ENCODE data around the gene TMEM222. TPM values are rescaled to one million over a fixed set of nuclear protein-coding genes. Genes with fewer than 3 reads are reported as not detected.

The TMEM222 gene
- total RNA-seq, 1 experiment from 2014 or later: 57.4 TPM

DNA sequence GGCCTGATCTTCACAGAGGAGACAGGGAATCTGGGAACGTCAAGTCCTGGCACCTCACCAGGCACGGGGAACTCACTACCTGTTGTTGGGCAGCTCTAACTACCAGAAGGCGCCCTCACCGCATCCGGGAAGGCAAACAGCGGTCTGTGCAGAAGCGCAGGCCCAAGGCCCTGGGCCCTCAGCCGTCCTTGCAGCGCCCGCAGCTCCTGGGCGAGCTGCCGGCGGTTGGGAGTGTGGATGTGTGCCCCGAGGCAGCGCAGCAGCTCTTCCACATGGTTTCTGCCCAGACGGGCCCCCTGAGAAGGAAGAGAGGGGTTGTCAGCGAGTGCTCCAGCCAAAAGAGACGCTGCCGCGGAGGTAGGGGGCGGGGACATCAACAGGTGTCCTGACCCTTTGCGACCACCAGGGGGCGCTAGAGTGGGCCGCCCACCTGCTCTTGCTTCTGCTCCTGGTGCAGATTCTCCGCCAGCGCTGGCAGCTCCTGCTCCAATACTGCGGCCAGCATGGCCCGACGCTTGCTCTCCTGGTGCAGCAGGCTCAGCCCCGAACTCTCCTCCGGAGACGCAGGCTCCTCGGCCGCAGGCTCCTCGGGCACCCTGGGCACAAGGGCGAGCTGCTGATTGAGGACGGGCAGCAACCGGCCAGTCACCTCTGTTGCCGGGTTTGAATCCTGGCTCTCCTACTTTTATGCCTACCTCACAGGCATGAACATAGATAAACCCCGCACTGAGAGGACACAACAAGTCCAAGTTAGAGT lies 35.5 kb downstream of the TMEM222 start:
- Histone ChIP-seq H3K27ac (ENCODE audit: low read length) (no peak overlapping the region), H2AFZ (ENCODE audit: low read length) (no peak overlapping the region), H3K36me3 (ENCODE audit: low read depth, low read length) (peaks cover 12% of the 10 kb centered on the region), H3K79me2 (ENCODE audit: low read length) (no peaks in the 10 kb centered on the region), H3K27me3 (ENCODE audit: low read length) (no peaks in the 10 kb centered on the region), H3K4me3 (ENCODE audit: low read length) (no peak overlapping the region), H3K4me1 (ENCODE audit: insufficient read depth, low read length) (no peaks in the 10 kb centered on the region), H3K4me2 (ENCODE audit: low read length) (no peak overlapping the region), H3K9me3 (ENCODE audit: low read length) (no peaks in the 10 kb centered on the region), H3K9me2 (replicated peaks; ENCODE audit: low read length) (no peaks in the 10 kb centered on the region), H3F3A (ENCODE audit: low read length, unreplicated experiment) (no peaks in the 10 kb centered on the region), H4K20me1 (ENCODE audit: low read length) (no peaks in the 10 kb centered on the region), H3K9ac (ENCODE audit: low read length) (no peak overlapping the region)
- TF ChIP-seq, protein P1, sequence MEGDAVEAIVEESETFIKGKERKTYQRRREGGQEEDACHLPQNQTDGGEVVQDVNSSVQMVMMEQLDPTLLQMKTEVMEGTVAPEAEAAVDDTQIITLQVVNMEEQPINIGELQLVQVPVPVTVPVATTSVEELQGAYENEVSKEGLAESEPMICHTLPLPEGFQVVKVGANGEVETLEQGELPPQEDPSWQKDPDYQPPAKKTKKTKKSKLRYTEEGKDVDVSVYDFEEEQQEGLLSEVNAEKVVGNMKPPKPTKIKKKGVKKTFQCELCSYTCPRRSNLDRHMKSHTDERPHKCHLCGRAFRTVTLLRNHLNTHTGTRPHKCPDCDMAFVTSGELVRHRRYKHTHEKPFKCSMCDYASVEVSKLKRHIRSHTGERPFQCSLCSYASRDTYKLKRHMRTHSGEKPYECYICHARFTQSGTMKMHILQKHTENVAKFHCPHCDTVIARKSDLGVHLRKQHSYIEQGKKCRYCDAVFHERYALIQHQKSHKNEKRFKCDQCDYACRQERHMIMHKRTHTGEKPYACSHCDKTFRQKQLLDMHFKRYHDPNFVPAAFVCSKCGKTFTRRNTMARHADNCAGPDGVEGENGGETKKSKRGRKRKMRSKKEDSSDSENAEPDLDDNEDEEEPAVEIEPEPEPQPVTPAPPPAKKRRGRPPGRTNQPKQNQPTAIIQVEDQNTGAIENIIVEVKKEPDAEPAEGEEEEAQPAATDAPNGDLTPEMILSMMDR (conservative IDR thresholded peaks at IDR 0.05; ENCODE audit: low read depth, low read length): peak; percentile 88
- no peak for TF ChIP-seq EZH2 (IDR thresholded peaks at IDR 0.05; ENCODE audit: low read length, unreplicated experiment)
- BruUV-seq (replicated peaks): TSS peak; percentile 10
- ChIA-PET POLR2A (ENCODE audit: unreplicated experiment) (no interaction called here), CTCF (interaction anchor here (0.6 to 1.5 kb wide), 2 partner anchors 9 to 314 kb away, joined by 4 to 5 read pairs; partner anchors contain the start of gene MAP3K6)
- peak; percentile 75 for ATAC-seq
- peak; percentile 44 for DNase-seq
- intact Hi-C loops (cut with micrococcal nuclease): no loop called here

DNA sequence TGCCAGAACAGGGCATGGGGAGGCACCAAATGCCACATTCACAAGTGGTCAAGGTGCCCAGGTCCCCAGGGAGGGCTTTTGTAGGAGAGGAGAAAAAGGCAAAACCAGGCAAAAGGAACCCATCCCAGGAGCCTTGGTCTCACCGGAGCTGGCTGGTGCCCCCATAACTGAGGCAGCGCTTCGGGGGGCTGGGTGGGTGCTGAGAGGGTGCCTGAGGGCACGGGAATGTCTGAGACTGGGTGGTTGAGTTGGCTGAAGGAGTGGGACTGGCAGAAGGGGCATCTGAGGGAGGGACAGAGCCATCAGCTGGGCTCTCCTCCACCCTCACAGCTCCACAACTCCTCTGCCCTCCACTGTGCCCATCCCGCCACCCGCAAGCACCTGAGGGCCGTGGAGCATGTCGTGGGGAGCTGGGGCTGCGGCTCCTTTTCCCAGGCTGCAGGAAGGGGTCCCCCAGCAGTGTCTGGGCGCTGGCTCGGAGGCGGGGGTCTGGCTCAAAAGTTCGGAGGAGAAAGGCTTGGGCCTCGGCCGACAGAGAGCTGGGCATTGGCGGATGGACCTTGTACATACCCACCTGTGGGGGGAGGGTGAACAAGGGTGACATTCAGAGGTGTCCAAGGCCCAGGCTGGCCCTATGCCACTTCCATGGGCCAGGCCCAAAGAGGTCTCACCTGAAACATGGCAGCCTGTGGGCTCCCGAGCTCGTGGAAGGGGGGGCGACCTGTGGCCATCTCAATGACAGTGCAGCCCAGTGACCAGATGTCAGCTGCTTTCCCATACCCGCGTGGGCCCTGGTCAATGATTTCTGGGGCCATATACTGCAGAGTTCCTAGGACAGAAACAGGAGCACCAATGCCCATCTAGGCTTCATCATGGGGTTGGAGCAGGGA lies 36.3 kb downstream of the TMEM222 start:
- Histone ChIP-seq H3K4me1 (ENCODE audit: insufficient read depth, low read length) (no peaks in the 10 kb centered on the region), H3K79me2 (ENCODE audit: low read length) (no peaks in the 10 kb centered on the region), H3K4me2 (ENCODE audit: low read length) (no peak overlapping the region), H3K4me3 (ENCODE audit: low read length) (no peak overlapping the region), H4K20me1 (ENCODE audit: low read length) (no peaks in the 10 kb centered on the region), H3K27ac (ENCODE audit: low read length) (no peak overlapping the region), H3K9me3 (ENCODE audit: low read length) (no peaks in the 10 kb centered on the region), H3K9me2 (replicated peaks; ENCODE audit: low read length) (no peaks in the 10 kb centered on the region), H3F3A (ENCODE audit: low read length, unreplicated experiment) (no peaks in the 10 kb centered on the region), H2AFZ (ENCODE audit: low read length) (no peak overlapping the region), H3K9ac (ENCODE audit: low read length) (no peak overlapping the region), H3K27me3 (ENCODE audit: low read length) (no peaks in the 10 kb centered on the region), H3K36me3 (ENCODE audit: low read depth, low read length) (peaks cover 12% of the 10 kb centered on the region)
- ATAC-seq: no peak
- ChIA-PET POLR2A (ENCODE audit: unreplicated experiment) (no interaction called here), CTCF (interaction anchor here (0.6 to 1.5 kb wide), 2 partner anchors 8 to 315 kb away, joined by 4 to 5 read pairs; partner anchors contain the start of gene MAP3K6)
- TF ChIP-seq EZH2 (IDR thresholded peaks at IDR 0.05; ENCODE audit: low read length, unreplicated experiment): no peak
- TF ChIP-seq, protein P1 (conservative IDR thresholded peaks at IDR 0.05; ENCODE audit: low read depth, low read length): no peak
- no peak for TF ChIP-seq EZH2phosphoT487 (IDR thresholded peaks at IDR 0.05; ENCODE audit: borderline replicate concordance, low read length)
- intact Hi-C loops (cut with micrococcal nuclease): no loop called here
- no TSS peak for BruUV-seq (replicated peaks)
- DNase-seq: no peak

All from PC-3 (cell line).